ENCODE data around the gene OR51B2.
"Not testable (repeated sequence)": the region's sequence is repeated elsewhere in the genome, so short reads cannot be mapped to it uniquely, and the experiment has no call there.

The OR51B2 gene

DNA sequence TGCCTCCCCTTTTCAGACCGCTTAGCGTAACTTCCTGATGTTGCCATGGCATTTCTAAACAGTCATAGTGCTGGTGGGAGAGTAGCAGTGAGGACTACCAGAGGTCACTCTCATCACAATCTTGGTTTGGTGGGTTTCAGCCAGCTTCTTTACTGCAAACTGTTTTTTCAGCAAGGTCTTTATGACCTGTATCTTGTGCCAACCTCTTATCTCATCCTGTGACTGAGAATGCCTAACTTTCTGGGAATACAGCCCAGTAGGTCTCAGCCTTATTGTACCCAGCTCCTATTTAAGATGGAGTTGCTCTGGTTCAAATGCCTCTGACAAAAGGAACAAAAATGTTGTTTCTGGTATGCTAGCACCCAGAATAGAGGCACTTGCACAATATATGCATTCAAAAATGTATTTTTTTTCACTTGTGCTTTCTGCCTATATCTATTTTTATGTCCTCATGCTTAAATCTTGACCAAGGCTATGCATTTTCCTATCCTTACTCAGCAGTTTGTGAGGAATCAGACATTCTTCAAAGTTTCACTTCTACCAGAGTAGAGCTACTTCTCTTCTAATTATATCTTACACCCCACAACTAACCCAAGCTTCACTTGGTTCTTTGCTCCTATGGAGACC lies 43.5 kb upstream of the OR51B2 start:
- Histone ChIP-seq H3K27me3 (ENCODE audit: insufficient read depth, poor library complexity, severe bottlenecking) (no peaks in the 10 kb centered on the region), H3K4me3 (replicated peaks; ENCODE audit: insufficient read depth, low read length) (no peak overlapping the region), H3K27ac (replicated peaks) (no peak overlapping the region)
- DNase-seq (ENCODE audit: low read depth in 1 of 2, low spot score in 1 of 2) = no peak
- no peak for TF ChIP-seq POLR2AphosphoS5 (IDR thresholded peaks at IDR 0.05; ENCODE audit: low read depth)
- TF ChIP-seq, protein P1, sequence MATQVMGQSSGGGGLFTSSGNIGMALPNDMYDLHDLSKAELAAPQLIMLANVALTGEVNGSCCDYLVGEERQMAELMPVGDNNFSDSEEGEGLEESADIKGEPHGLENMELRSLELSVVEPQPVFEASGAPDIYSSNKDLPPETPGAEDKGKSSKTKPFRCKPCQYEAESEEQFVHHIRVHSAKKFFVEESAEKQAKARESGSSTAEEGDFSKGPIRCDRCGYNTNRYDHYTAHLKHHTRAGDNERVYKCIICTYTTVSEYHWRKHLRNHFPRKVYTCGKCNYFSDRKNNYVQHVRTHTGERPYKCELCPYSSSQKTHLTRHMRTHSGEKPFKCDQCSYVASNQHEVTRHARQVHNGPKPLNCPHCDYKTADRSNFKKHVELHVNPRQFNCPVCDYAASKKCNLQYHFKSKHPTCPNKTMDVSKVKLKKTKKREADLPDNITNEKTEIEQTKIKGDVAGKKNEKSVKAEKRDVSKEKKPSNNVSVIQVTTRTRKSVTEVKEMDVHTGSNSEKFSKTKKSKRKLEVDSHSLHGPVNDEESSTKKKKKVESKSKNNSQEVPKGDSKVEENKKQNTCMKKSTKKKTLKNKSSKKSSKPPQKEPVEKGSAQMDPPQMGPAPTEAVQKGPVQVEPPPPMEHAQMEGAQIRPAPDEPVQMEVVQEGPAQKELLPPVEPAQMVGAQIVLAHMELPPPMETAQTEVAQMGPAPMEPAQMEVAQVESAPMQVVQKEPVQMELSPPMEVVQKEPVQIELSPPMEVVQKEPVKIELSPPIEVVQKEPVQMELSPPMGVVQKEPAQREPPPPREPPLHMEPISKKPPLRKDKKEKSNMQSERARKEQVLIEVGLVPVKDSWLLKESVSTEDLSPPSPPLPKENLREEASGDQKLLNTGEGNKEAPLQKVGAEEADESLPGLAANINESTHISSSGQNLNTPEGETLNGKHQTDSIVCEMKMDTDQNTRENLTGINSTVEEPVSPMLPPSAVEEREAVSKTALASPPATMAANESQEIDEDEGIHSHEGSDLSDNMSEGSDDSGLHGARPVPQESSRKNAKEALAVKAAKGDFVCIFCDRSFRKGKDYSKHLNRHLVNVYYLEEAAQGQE (IDR thresholded peaks at IDR 0.05; ENCODE audit: insufficient replicate concordance, low read depth) = no peak
- TF ChIP-seq, protein P2, sequence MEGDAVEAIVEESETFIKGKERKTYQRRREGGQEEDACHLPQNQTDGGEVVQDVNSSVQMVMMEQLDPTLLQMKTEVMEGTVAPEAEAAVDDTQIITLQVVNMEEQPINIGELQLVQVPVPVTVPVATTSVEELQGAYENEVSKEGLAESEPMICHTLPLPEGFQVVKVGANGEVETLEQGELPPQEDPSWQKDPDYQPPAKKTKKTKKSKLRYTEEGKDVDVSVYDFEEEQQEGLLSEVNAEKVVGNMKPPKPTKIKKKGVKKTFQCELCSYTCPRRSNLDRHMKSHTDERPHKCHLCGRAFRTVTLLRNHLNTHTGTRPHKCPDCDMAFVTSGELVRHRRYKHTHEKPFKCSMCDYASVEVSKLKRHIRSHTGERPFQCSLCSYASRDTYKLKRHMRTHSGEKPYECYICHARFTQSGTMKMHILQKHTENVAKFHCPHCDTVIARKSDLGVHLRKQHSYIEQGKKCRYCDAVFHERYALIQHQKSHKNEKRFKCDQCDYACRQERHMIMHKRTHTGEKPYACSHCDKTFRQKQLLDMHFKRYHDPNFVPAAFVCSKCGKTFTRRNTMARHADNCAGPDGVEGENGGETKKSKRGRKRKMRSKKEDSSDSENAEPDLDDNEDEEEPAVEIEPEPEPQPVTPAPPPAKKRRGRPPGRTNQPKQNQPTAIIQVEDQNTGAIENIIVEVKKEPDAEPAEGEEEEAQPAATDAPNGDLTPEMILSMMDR (IDR thresholded peaks at IDR 0.05; ENCODE audit: insufficient read depth, low read length) = no peak
- no peak for TF ChIP-seq GABPA (IDR thresholded peaks at IDR 0.05; ENCODE audit: low read depth)
- TF ChIP-seq SPI1 (IDR thresholded peaks at IDR 0.05; ENCODE audit: borderline replicate concordance, low read depth) = no peak

DNA sequence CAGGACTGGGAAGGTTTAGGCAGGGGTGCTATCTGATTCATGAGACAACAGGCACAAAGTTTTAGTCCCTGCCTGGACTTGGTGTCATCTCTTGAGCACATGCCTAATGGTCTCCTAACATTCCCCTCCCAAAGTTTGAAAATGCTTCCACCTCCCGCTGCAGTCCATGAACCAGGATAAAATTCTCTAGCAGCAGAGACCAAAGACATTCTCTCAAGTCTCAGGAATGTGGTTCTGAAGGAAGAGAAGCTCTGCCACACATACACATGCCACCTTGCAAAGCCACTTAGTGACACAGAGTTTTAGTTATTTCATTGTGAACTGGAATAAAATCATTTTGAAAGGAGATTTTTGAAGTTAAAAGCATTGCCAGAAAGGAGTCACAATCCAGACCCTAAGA lies 42.8 kb upstream of the OR51B2 start:
- no peak overlapping the region for H3K27ac ChIP-seq (replicated peaks)
- H3K27me3 ChIP-seq (ENCODE audit: insufficient read depth, poor library complexity, severe bottlenecking) = no peaks in the 10 kb centered on the region
- TF ChIP-seq, protein P2 (IDR thresholded peaks at IDR 0.05; ENCODE audit: insufficient read depth, low read length) = no peak
- TF ChIP-seq, protein P1 (IDR thresholded peaks at IDR 0.05; ENCODE audit: insufficient replicate concordance, low read depth) = no peak
- TF ChIP-seq GABPA (IDR thresholded peaks at IDR 0.05; ENCODE audit: low read depth) = no peak
- DNase-seq (ENCODE audit: low read depth in 1 of 2, low spot score in 1 of 2) = no peak
- no peak overlapping the region for H3K4me3 ChIP-seq (replicated peaks; ENCODE audit: insufficient read depth, low read length)

DNA sequence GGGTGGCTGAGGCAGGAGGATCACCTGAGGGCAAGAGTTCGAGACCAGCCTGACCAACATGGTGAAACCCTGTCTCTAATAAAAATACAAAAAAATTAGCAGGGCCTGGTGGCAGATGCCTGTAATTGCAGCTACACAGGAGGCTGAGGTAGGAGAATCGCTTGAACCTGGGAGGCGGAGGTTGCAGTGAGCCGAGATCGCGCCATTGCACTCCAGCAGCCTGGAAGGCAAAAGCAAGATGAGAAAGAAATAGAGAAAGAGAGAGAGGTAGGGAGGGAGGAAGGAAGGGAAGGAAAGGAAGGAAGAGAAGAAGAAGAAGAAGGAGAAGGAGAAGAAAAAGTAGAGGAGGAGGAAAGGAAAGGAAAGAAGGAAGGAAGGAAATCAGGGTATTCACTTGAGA lies 42.3 kb upstream of the OR51B2 start:
- not testable (repeated sequence) for H3K27me3 ChIP-seq (ENCODE audit: insufficient read depth, poor library complexity, severe bottlenecking); H3K27ac ChIP-seq (replicated peaks); H3K4me3 ChIP-seq (replicated peaks; ENCODE audit: insufficient read depth, low read length); DNase-seq (ENCODE audit: low read depth in 1 of 2, low spot score in 1 of 2)

DNA sequence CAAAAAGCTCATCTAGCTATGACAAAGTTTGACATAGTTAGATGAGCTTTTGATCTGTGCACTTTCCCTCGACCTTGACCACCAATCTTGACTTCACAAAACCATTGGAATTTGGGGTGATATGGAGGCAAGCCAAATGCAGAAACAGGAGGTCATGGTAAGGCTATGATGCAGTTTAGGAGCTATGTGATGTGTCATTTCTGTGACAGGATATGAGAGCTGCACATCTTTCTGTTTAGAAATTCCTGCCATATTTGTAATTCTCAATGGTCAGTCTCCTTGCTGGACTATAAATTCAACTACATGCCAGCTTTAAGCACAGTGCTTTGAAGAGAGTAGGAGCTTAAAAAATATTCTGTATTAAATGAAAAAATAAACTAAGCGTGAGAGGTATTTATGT lies 40.1 kb upstream of the OR51B2 start:
- no peak overlapping the region for H3K27ac ChIP-seq (replicated peaks)
- TF ChIP-seq, protein P2 (IDR thresholded peaks at IDR 0.05; ENCODE audit: insufficient read depth, low read length) = no peak
- TF ChIP-seq POLR2AphosphoS5 (IDR thresholded peaks at IDR 0.05; ENCODE audit: low read depth) = no peak
- TF ChIP-seq, protein P1 (IDR thresholded peaks at IDR 0.05; ENCODE audit: insufficient replicate concordance, low read depth) = no peak
- no peak for TF ChIP-seq SPI1 (IDR thresholded peaks at IDR 0.05; ENCODE audit: borderline replicate concordance, low read depth)
- no peak for TF ChIP-seq GABPA (IDR thresholded peaks at IDR 0.05; ENCODE audit: low read depth)
- H3K4me3 ChIP-seq (replicated peaks; ENCODE audit: insufficient read depth, low read length) = no peak overlapping the region
- H3K27me3 ChIP-seq (ENCODE audit: insufficient read depth, poor library complexity, severe bottlenecking) = no peaks in the 10 kb centered on the region
- no peak for DNase-seq (ENCODE audit: low read depth in 1 of 2, low spot score in 1 of 2)
